ENCODE measurements around the gene DACH2. TPM values are rescaled to one million over a fixed set of nuclear protein-coding genes. Genes with fewer than 3 reads are reported as not detected.

The DACH2 gene
- total RNA-seq, 1 experiment from 2014 or later = 1.0 TPM

DNA sequence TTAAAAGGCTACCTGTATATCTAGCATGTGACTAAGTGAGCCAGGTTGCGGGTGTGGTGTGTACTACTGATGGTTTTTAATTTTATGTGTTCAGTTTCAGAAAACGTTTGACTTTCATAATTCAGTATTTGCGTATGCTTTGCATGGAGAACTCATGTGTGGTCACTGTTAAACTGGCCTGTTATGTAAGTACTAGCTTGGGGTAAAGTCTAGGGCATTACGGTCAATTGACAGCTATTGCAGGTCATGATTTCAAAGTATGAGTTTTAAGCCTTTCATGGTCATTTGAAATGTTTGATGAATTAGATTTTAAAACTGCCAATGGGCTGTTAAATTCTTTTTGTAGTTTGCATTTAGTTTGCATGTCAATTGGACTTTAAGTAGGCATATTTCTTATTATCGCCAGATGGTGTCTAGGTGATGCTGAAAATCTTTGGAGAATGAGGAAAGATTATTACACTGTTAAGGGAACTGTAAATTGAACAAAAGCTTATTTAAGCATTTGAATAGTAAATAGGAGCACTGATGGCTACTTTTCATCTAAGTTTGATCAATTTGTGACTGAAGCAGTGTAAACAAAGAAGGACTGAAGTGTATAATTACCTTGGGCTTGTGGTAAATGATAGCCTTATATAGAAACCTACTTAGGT, 563.4 kb downstream of the DACH2 start:
- DNase-seq = no peak
- Histone ChIP-seq H3K79me1 (ENCODE audit: insufficient read depth, low read depth, low read length, poor library complexity, severe bottlenecking) (no peaks in the 10 kb centered on the region), H3K23me2 (ENCODE audit: insufficient read length, low read depth, low read length, poor library complexity, severe bottlenecking) (no peaks in the 10 kb centered on the region), H2BK12ac (ENCODE audit: insufficient read length, low read depth, low read length) (no peak overlapping the region), H4K8ac (replicated peaks; ENCODE audit: insufficient read length, low read depth, low read length) (no peak overlapping the region), H2BK20ac (ENCODE audit: low read depth, low read length, poor library complexity, severe bottlenecking) (no peak overlapping the region), H3K79me2 (ENCODE audit: insufficient read depth, low read length) (no peaks in the 10 kb centered on the region), H3K56ac (ENCODE audit: insufficient read length, low read depth, low read length) (no peak overlapping the region), H3K18ac (ENCODE audit: insufficient read length, low read depth, low read length) (no peak overlapping the region), H3K4me2 (ENCODE audit: insufficient read depth, insufficient read length, low read length) (no peak overlapping the region), H4K5ac (ENCODE audit: insufficient read length, low read depth, low read length) (no peak overlapping the region), H2BK120ac (ENCODE audit: low read depth, low read length, poor library complexity, severe bottlenecking) (no peak overlapping the region), H3K9ac (ENCODE audit: extremely low read depth, insufficient read length, low read length) (no peak overlapping the region), H3K14ac (ENCODE audit: insufficient read depth, low read length) (no peak overlapping the region), H3K27me3 (ENCODE audit: insufficient read depth, low read length) (no peaks in the 10 kb centered on the region), H2AK5ac (ENCODE audit: insufficient read length, low read length) (no peak overlapping the region), H3T11ph (ENCODE audit: low read length) (no peak overlapping the region), H4K91ac (ENCODE audit: insufficient read length, low read depth, low read length) (no peak overlapping the region), H2BK5ac (ENCODE audit: insufficient read length, low read length) (no peak overlapping the region), H3K9me3 (ENCODE audit: control insufficient read depth, low read depth, low read length) (no peaks in the 10 kb centered on the region), H3K23ac (ENCODE audit: insufficient read length, low read depth, low read length) (no peak overlapping the region), H3K27ac (ENCODE audit: insufficient read length, low read depth, low read length) (no peak overlapping the region), H4K20me1 (ENCODE audit: control insufficient read depth, insufficient read depth, insufficient read length) (no peaks in the 10 kb centered on the region), H2AFZ (ENCODE audit: low read length) (no peak overlapping the region), H3K4ac (ENCODE audit: low read depth, low read length) (no peak overlapping the region), H2BK15ac (ENCODE audit: low read depth, low read length) (no peak overlapping the region), H3K4me1 (ENCODE audit: insufficient read depth, low read length) (no peaks in the 10 kb centered on the region)
- Mint-ChIP-seq H3K4me1 (peaks cover 4 to 8% of the 10 kb centered on the region in 2 experiments; a peak in 3 of 4 replicates), H3K36me3 (ENCODE audit: insufficient read depth in 1 of 3, low read depth in 3 of 3) (no peaks in the 10 kb centered on the region), H3K27ac (no peak overlapping the region), H3K27me3 (ENCODE audit: low read depth) (no peaks in the 10 kb centered on the region), H3K9me3 (peaks cover 0 to 22% of the 10 kb centered on the region in 2 experiments; a peak in 3 of 5 replicates), H3K4me3 (no peak overlapping the region)
- TF ChIP-seq CTCF (conservative IDR thresholded peaks at IDR 0.05) = no peak
- WGBS (ENCODE audit: extremely low coverage, insufficient read length, low lambda C conversion rate) = no CpG with 5 or more reads among the region's 5 CpGs
